ENCODE measurements around the gene MRPS6. TPM values are rescaled to one million over a fixed set of nuclear protein-coding genes. Genes with fewer than 3 reads are reported as not detected.

Gene MRPS6
- total and polyA plus RNA-seq, 10 donors = 18.7 to 74.9 (median 37.7) TPM

GRCh38 chr21:34035619-34036354 lies 37.6 kb upstream of the MRPS6 start:
- intact Hi-C loops (cut with DNase I; ENCODE audit: low total_unique reads) = no loop called here
- Histone ChIP-seq H3K4me1 (no peaks in the 10 kb centered on the region), H3K36me3 (no peaks in the 10 kb centered on the region), H3K27ac (no peak overlapping the region), H3K9me3 (no peaks in the 10 kb centered on the region), H3K27me3 (replicated peaks in 1 of 7) (no peaks in the 10 kb centered on the region), H3K4me3 (no peak overlapping the region)
- DNase-seq = no peak
- TF ChIP-seq, protein P1, sequence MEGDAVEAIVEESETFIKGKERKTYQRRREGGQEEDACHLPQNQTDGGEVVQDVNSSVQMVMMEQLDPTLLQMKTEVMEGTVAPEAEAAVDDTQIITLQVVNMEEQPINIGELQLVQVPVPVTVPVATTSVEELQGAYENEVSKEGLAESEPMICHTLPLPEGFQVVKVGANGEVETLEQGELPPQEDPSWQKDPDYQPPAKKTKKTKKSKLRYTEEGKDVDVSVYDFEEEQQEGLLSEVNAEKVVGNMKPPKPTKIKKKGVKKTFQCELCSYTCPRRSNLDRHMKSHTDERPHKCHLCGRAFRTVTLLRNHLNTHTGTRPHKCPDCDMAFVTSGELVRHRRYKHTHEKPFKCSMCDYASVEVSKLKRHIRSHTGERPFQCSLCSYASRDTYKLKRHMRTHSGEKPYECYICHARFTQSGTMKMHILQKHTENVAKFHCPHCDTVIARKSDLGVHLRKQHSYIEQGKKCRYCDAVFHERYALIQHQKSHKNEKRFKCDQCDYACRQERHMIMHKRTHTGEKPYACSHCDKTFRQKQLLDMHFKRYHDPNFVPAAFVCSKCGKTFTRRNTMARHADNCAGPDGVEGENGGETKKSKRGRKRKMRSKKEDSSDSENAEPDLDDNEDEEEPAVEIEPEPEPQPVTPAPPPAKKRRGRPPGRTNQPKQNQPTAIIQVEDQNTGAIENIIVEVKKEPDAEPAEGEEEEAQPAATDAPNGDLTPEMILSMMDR (IDR thresholded peaks at IDR 0.05 in 8 of 11, conservative IDR thresholded peaks at IDR 0.05 in 3 of 11) = no peak
- no peak for TF ChIP-seq POLR2A (IDR thresholded peaks at IDR 0.05)
- TF ChIP-seq POLR2AphosphoS5 (IDR thresholded peaks at IDR 0.05) = no peak
- 88 to 96% (median 92%) methylated on average over 8 of the region's 8 CpGs for WGBS, 5 donors

GRCh38 chr21:34037009-34037795 lies 36.2 kb upstream of the MRPS6 start:
- intact Hi-C loops (cut with DNase I; ENCODE audit: low total_unique reads) = no loop called here

GRCh38 chr21:34039678-34040382 lies 33.5 kb upstream of the MRPS6 start:
- H3K36me3 ChIP-seq = no peaks in the 10 kb centered on the region
- H3K27ac ChIP-seq = no peak overlapping the region
- WGBS, 5 donors = 66 to 73% (median 70%) methylated on average over 10 of the region's 10 CpGs
- no peak for TF ChIP-seq POLR2A (IDR thresholded peaks at IDR 0.05)
- TF ChIP-seq, protein P1 (IDR thresholded peaks at IDR 0.05 in 8 of 11, conservative IDR thresholded peaks at IDR 0.05 in 3 of 11) = no peak
- no peak for TF ChIP-seq POLR2AphosphoS5 (IDR thresholded peaks at IDR 0.05)
- no peaks in the 10 kb centered on the region for H3K9me3 ChIP-seq
- H3K4me1 ChIP-seq = no peaks in the 10 kb centered on the region
- intact Hi-C loops (cut with DNase I; ENCODE audit: low total_unique reads) = no loop called here
- H3K27me3 ChIP-seq (replicated peaks in 1 of 7) = no peaks in the 10 kb centered on the region
- DNase-seq = no peak
- no peak overlapping the region for H3K4me3 ChIP-seq

More at GRCh38 chr21:34037009-34037795, 36.2 kb upstream of the MRPS6 start:
- no peak overlapping the region for H3K27ac ChIP-seq
- TF ChIP-seq, protein P1 (IDR thresholded peaks at IDR 0.05 in 8 of 11, conservative IDR thresholded peaks at IDR 0.05 in 3 of 11) = no peak
- TF ChIP-seq POLR2A (IDR thresholded peaks at IDR 0.05) (no peak), POLR2AphosphoS5 (IDR thresholded peaks at IDR 0.05) (no peak)
- H3K27me3 ChIP-seq (replicated peaks in 1 of 7) = no peaks in the 10 kb centered on the region
- no peaks in the 10 kb centered on the region for H3K4me1 ChIP-seq
- H3K9me3 ChIP-seq = no peaks in the 10 kb centered on the region
- H3K4me3 ChIP-seq = no peak overlapping the region
- H3K36me3 ChIP-seq = no peaks in the 10 kb centered on the region
- 83 to 89% (median 88%) methylated on average over 11 of the region's 11 CpGs for whole genome bisulfite sequencing, 5 donors
- no peak for DNase-seq

All from spleen (tissue), 11 donors.